H9 (cell line): ENCODE data around the gene SPOCK3. TPM values are rescaled to one million over a fixed set of nuclear protein-coding genes. Genes with fewer than 3 reads are reported as not detected.

Source experiments
- DNase-seq: peaks from one replicate; pipeline ENCODE4 v3.0.0-alpha.2; 2017
- H2AFZ ChIP-seq: one replicate; pipeline ENCODE4 v1.6.1; 2013; ENCODE audit warnings: mild to moderate bottlenecking, low read length, control low read depth, moderate library complexity
- H2AK5ac ChIP-seq: 2 replicates; pipeline ENCODE4 v1.6.1; 2013; ENCODE audit warnings: low read length, control low read depth, mixed read lengths; ENCODE audit not compliant: insufficient read length
- H2BK120ac ChIP-seq: one replicate; pipeline ENCODE4 v1.6.1; 2013; ENCODE audit warnings: low read depth, mild to moderate bottlenecking, low read length, control low read depth, inconsistent platforms; ENCODE audit not compliant: poor library complexity, severe bottlenecking
- H2BK12ac ChIP-seq: 2 replicates; pipeline ENCODE4 v1.6.1; 2013; ENCODE audit warnings: low read length, control low read depth, mixed read lengths, low read depth; ENCODE audit not compliant: insufficient read length
- H2BK15ac ChIP-seq: 2 replicates; pipeline ENCODE4 v1.6.1; 2013; ENCODE audit warnings: low read depth, low read length, control low read depth
- H2BK20ac ChIP-seq: one replicate; pipeline ENCODE4 v1.6.1; 2013; ENCODE audit warnings: low read depth, mild to moderate bottlenecking, low read length, control low read depth, inconsistent platforms; ENCODE audit not compliant: poor library complexity, severe bottlenecking
- H2BK5ac ChIP-seq: 2 replicates; pipeline ENCODE4 v1.6.1; 2013; ENCODE audit warnings: low read length, control low read depth, mixed read lengths; ENCODE audit not compliant: insufficient read length
- H3K14ac ChIP-seq: 2 replicates; pipeline ENCODE4 v1.6.1; 2013; ENCODE audit warnings: low read length, control low read depth; ENCODE audit not compliant: insufficient read depth
- H3K18ac ChIP-seq: 2 replicates; pipeline ENCODE4 v1.6.1; 2013; ENCODE audit warnings: low read depth, mild to moderate bottlenecking, mixed read lengths, low read length, control low read depth; ENCODE audit not compliant: insufficient read length
- H3K23ac ChIP-seq: 2 replicates; pipeline ENCODE4 v1.6.1; 2013; ENCODE audit warnings: low read length, control low read depth, mixed read lengths, low read depth; ENCODE audit not compliant: insufficient read length
- H3K23me2 ChIP-seq: 2 replicates; pipeline ENCODE4 v1.6.1; 2013; ENCODE audit warnings: low read depth, mild to moderate bottlenecking, mixed read lengths, low read length, control low read depth; ENCODE audit not compliant: insufficient read length, poor library complexity, severe bottlenecking
- H3K27ac ChIP-seq: 2 replicates; pipeline ENCODE4 v1.5.1; 2013; ENCODE audit warnings: low read length, control low read depth, mixed read lengths, low read depth; ENCODE audit not compliant: insufficient read length
- H3K27me3 ChIP-seq: 2 replicates; pipeline ENCODE4 v1.6.1; 2013; ENCODE audit warnings: low read length, control low read depth, inconsistent platforms; ENCODE audit not compliant: insufficient read depth
- H3K4ac ChIP-seq: 2 replicates; pipeline ENCODE4 v1.6.1; 2013; ENCODE audit warnings: low read depth, mild to moderate bottlenecking, control low read depth, inconsistent platforms, low read length, moderate library complexity
- H3K4me1 ChIP-seq: 2 replicates; pipeline ENCODE4 v1.6.1; 2013; ENCODE audit warnings: low read length, control low read depth, inconsistent platforms; ENCODE audit not compliant: insufficient read depth
- H3K4me2 ChIP-seq: 2 replicates; pipeline ENCODE4 v1.6.1; 2013; ENCODE audit warnings: low read length, control low read depth, mixed read lengths; ENCODE audit not compliant: insufficient read length, insufficient read depth
- H3K56ac ChIP-seq: 2 replicates; pipeline ENCODE4 v1.6.1; 2013; ENCODE audit warnings: low read depth, mild to moderate bottlenecking, mixed read lengths, low read length, control low read depth; ENCODE audit not compliant: insufficient read length
- H3K79me1 ChIP-seq: 2 replicates; pipeline ENCODE4 v1.6.1; 2013; ENCODE audit warnings: low read depth, mild to moderate bottlenecking, moderate library complexity, low read length, control low read depth, inconsistent platforms; ENCODE audit not compliant: insufficient read depth, poor library complexity, severe bottlenecking
- H3K79me2 ChIP-seq: 2 replicates; pipeline ENCODE4 v1.6.1; 2013; ENCODE audit warnings: low read length, control low read depth, inconsistent platforms; ENCODE audit not compliant: insufficient read depth
- H3K9ac ChIP-seq: 2 replicates; pipeline ENCODE4 v1.6.1; 2013; ENCODE audit warnings: low read length, control low read depth, mixed read lengths; ENCODE audit not compliant: insufficient read length; ENCODE audit errors: extremely low read depth
- H3K9me3 ChIP-seq: one replicate; pipeline ENCODE4 v1.6.1; 2013; ENCODE audit warnings: low read depth, low read length, inconsistent platforms; ENCODE audit not compliant: control insufficient read depth
- H3T11ph ChIP-seq: one replicate; pipeline ENCODE4 v1.6.1; 2013; ENCODE audit warnings: mild to moderate bottlenecking, low read length, control low read depth, inconsistent platforms
- H4K20me1 ChIP-seq: one replicate; pipeline ENCODE4 v1.6.1; 2013; ENCODE audit not compliant: control insufficient read depth, insufficient read length, insufficient read depth
- H4K5ac ChIP-seq: 2 replicates; pipeline ENCODE4 v1.6.1; 2013; ENCODE audit warnings: low read depth, mild to moderate bottlenecking, mixed read lengths, low read length, control low read depth; ENCODE audit not compliant: insufficient read length
- H4K8ac ChIP-seq: replicated peaks from 2 replicates; pipeline ENCODE4 v1.6.1; 2013; ENCODE audit warnings: low read length, control low read depth, mixed read lengths, low read depth; ENCODE audit not compliant: insufficient read length
- H4K91ac ChIP-seq: 2 replicates; pipeline ENCODE4 v1.6.1; 2013; ENCODE audit warnings: low read depth, mild to moderate bottlenecking, moderate library complexity, mixed read lengths, low read length, control low read depth; ENCODE audit not compliant: insufficient read length
- H3K27ac Mint-ChIP-seq, 3 experiments: 2 replicates in 2 of 3; 3 replicates in 1 of 3; pipeline ENCODE4 v1.8.0; 2020 to 2021; ENCODE audit warnings: mixed read lengths in 3 of 3, mild to moderate bottlenecking in 1 of 3, moderate library complexity in 1 of 3
- H3K27me3 Mint-ChIP-seq: 2 replicates; pipeline ENCODE4 v1.8.0; 2021; ENCODE audit warnings: low read depth, mild to moderate bottlenecking, moderate library complexity, mixed read lengths
- H3K36me3 Mint-ChIP-seq, 3 experiments: 2 replicates in 2 of 3; 3 replicates in 1 of 3; pipeline ENCODE4 v1.8.0; 2020 to 2021; ENCODE audit warnings: low read depth in 3 of 3, mixed read lengths in 3 of 3; ENCODE audit not compliant: insufficient read depth in 1 of 3
- H3K4me1 Mint-ChIP-seq, 2 experiments: 2 replicates each; pipeline ENCODE4 v1.8.0; 2020; ENCODE audit warnings: mixed read lengths in 2 of 2
- H3K4me3 Mint-ChIP-seq, 2 experiments: 2 replicates in 1 of 2; 3 replicates in 1 of 2; pipeline ENCODE4 v1.8.0; 2020 to 2021; ENCODE audit warnings: mild to moderate bottlenecking in 2 of 2, mixed read lengths in 2 of 2, moderate library complexity in 1 of 2
- H3K9me3 Mint-ChIP-seq, 2 experiments: 2 replicates in 1 of 2; 3 replicates in 1 of 2; pipeline ENCODE4 v1.8.0; 2020; ENCODE audit warnings: mild to moderate bottlenecking in 2 of 2, mixed read lengths in 2 of 2, moderate library complexity in 1 of 2
- CTCF ChIP-seq: fragments of 200-600 bp; sonication (generic); conservative IDR thresholded peaks from 3 replicates; pipeline ENCODE4 v1.8.0; 2021; ENCODE audit warnings: antibody characterized with exemption, mild to moderate bottlenecking
- WGBS: extraction: QIAGEN DNeasy Blood & Tissue Kit; methylation state at CpG from one replicate; pipeline ENCODE4 v1.1.7; 2013; ENCODE audit warnings: missing lambda C conversion rate, low lambda C conversion rate, mixed read lengths; ENCODE audit not compliant: insufficient read length; ENCODE audit errors: extremely low coverage; 5-methylcytosine and 5-hydroxymethylcytosine counted together
- total RNA-seq: library from RNA; stranded (reverse); gene quantifications from 2 replicates; pipeline ENCODE4 v1.2.1, GENCODE V29; 2021

Gene SPOCK3
- total RNA-seq, 1 experiment from 2014 or later: 0.28 TPM

- no peak for TF ChIP-seq CTCF
- Histone ChIP-seq H3K27ac (no peak overlapping the region), H4K5ac (no peak overlapping the region), H2BK20ac (no peak overlapping the region), H3K79me1 (no peaks in the 10 kb centered on the region), H3K9me3 (no peaks in the 10 kb centered on the region), H2AK5ac (no peak overlapping the region), H3K9ac (no peak overlapping the region), H3K56ac (no peak overlapping the region), H2BK12ac (no peak overlapping the region), H3T11ph (no peak overlapping the region), H4K20me1 (no peaks in the 10 kb centered on the region), H3K4me1 (no peaks in the 10 kb centered on the region), H2BK15ac (no peak overlapping the region), H3K79me2 (no peaks in the 10 kb centered on the region), H3K4ac (no peak overlapping the region), H3K14ac (no peak overlapping the region), H2BK5ac (no peak overlapping the region), H3K23me2 (no peaks in the 10 kb centered on the region), H3K4me2 (no peak overlapping the region), H2BK120ac (no peak overlapping the region), H4K8ac (no peak overlapping the region), H3K27me3 (no peaks in the 10 kb centered on the region), H3K23ac (no peak overlapping the region), H3K18ac (no peak overlapping the region), H2AFZ (no peak overlapping the region), H4K91ac (no peak overlapping the region)
- no CpG with 5 or more reads among the region's 1 CpG for WGBS
- Mint-ChIP-seq H3K4me1 (no peaks in the 10 kb centered on the region), H3K9me3 (peaks cover 8 to 17% of the 10 kb centered on the region in 2 experiments; a peak in 3 of 5 replicates), H3K36me3 (peaks cover 0 to 6% (median 5%) of the 10 kb centered on the region in 3 experiments; a peak in 3 of 7 replicates), H3K27ac (no peak overlapping the region), H3K27me3 (peaks cover 2% of the 10 kb centered on the region; the same call in 1 of the 2 replicates), H3K4me3 (no peak overlapping the region)
- no peak for DNase-seq
Observed at GRCh38 chr4:167052631-167053091, 181.6 kb downstream of the SPOCK3 start.
